Caki2 (cell line): ENCODE results near the gene KLHL3. TPM values are rescaled to one million over a fixed set of nuclear protein-coding genes. Genes with fewer than 3 reads are reported as not detected.

Experiments
- DNase-seq: peaks from one replicate; pipeline ENCODE4 v3.0.0-alpha.2; 2015; ENCODE audit warnings: low read depth
- in situ Hi-C: cut with HindIII; loops from 2 replicates; pipeline ENCODE4 v1.10.0; 2016; ENCODE audit warnings: low sequenced_read_pairs, low pct_unique_long_range_greater_than_20kb, mixed read lengths
- total RNA-seq: library from RNA; depleted of rRNA; stranded (reverse); fragments of >200 nt; shearing (Covaris generic); gene quantifications from 2 replicates; pipeline ENCODE4 v1.2.3, GENCODE V29; 2014; ENCODE audit warnings: low replicate concordance; rRNA removed

Gene KLHL3
- total RNA-seq, 1 experiment from 2014 or later, result not detected

DNA sequence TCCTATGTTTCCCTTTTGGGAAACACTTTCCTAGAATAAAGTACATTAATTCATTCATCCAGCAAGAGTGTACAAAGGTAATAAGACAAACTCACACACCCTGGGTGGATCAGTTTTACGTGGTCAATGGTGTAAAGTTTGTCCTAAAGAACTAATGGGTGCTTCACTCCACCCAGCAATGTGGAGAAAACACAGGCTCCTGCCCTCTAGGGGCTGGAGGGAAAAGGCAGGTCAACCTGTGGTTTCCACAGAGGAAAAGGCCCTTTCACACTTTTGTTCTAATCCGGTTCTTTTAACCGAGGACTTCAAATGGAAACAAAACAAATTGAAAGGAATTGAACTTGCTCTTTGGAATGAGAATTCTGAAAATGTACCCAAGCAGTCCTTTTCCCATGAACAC is 155.9 kb downstream of the KLHL3 start:
- no peak for DNase-seq
- in situ Hi-C loops, result no loop called here

- in situ Hi-C loops, result no loop called here
- no peak for DNase-seq
Measured at GRCh38 chr5:137575847-137576246, 160.0 kb downstream of the KLHL3 start.

DNA sequence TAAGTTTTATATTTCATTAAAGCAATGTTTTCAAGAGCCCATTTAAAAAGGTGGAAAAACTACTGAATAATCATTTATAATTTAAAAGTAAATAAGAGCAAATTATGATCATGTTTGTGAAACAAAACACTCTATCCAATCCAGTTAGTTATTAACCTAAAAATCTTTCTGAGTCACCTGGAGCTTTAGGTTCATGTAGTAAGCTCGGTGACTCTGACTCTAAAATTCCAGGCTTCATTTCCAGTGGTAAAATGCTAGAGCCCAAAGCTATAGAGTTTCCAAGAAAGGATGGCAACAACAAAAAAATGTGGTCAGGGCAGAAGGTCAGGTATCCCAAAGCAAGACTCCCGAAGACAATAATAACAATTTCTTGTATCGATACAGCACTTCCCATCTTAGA is 160.7 kb downstream of the KLHL3 start:
- no peak for DNase-seq
- in situ Hi-C loops, result no loop called here

- in situ Hi-C loops, result no loop called here
- DNase-seq, result no peak
Measured at GRCh38 chr5:137573376-137573775, 162.5 kb downstream of the KLHL3 start.

GRCh38 chr5:137572042-137572695 is 163.7 kb downstream of the KLHL3 start:
- in situ Hi-C loops, result no loop called here
- no peak for DNase-seq

- in situ Hi-C loops, result no loop called here
- no peak for DNase-seq
Measured at GRCh38 chr5:137570070-137570469, 165.8 kb downstream of the KLHL3 start.

Other genes with a start within 250 kb of the KLHL3 start
- 22.4 and 25.6 TPM in 2 replicates for gene SPOCK1, start 236.8 kb downstream of the KLHL3 start, total RNA-seq
- gene HNRNPA0, start 18.3 kb upstream of the KLHL3 start, total RNA-seq, result 50.5 and 51.7 TPM in 2 replicates
- gene MYOT, start 131.8 kb upstream of the KLHL3 start, total RNA-seq, result not detected in 2 replicates
- gene PKD2L2, start 153.4 kb upstream of the KLHL3 start, total RNA-seq, result not detected in 2 replicates